Activated naive CD4-positive, alpha-beta T cell treated with anti-CD3 and anti-CD28 coated beads, Interleukin-2, amount 10 ng/mL, durations not matched to agents 7 days and 5 days (primary cell): ENCODE results near the gene FKBP1B.
A peak's percentile ranks its signal among the peaks of the same experiment; 100 is the strongest.
"Not testable (repeated sequence)": the region's sequence is repeated elsewhere in the genome, so short reads cannot be mapped to it uniquely, and the experiment has no call there.

Experiments used
- CTCF ChIA-PET: fragments of 350-600 bp; sonication (Branson Sonifier 250); formaldehyde crosslinking; loops from one replicate; lab custom pipeline; 2021; ENCODE audit warnings: antibody characterized with exemption; lab: Charles Lee
- DNase-seq: peaks from one replicate; pipeline ENCODE4 v3.0.0-alpha.2; 2020
- H3K27ac Mint-ChIP-seq: one replicate; pipeline ENCODE4 v1.8.0; 2021; ENCODE audit warnings: mild to moderate bottlenecking, moderate library complexity, mixed read lengths
- H3K27me3 Mint-ChIP-seq: one replicate; pipeline ENCODE4 v1.8.0; 2021; ENCODE audit warnings: mild to moderate bottlenecking, mixed read lengths
- H3K36me3 Mint-ChIP-seq: one replicate; pipeline ENCODE4 v1.8.0; 2021; ENCODE audit warnings: mixed read lengths
- H3K4me1 Mint-ChIP-seq: one replicate; pipeline ENCODE4 v1.8.0; 2021; ENCODE audit warnings: mixed read lengths
- H3K4me3 Mint-ChIP-seq: one replicate; pipeline ENCODE4 v1.8.0; 2021; ENCODE audit warnings: mild to moderate bottlenecking, moderate library complexity, mixed read lengths
- H3K9me3 Mint-ChIP-seq: one replicate; pipeline ENCODE4 v1.8.0; 2021; ENCODE audit warnings: mixed read lengths

FKBP1B gene

GRCh38 chr2:24043133-24043532, 6.4 kb upstream of the FKBP1B start:
- CTCF ChIA-PET, H3K9me3 Mint-ChIP-seq, H3K27ac Mint-ChIP-seq, DNase-seq, H3K4me3 Mint-ChIP-seq: not testable (repeated sequence)
- peaks cover 29% of the 10 kb centered on the region for H3K4me1 Mint-ChIP-seq
- peaks cover 11% of the 10 kb centered on the region for H3K27me3 Mint-ChIP-seq
- peaks cover 14% of the 10 kb centered on the region for H3K36me3 Mint-ChIP-seq

GRCh38 chr2:24045511-24046508, 3.7 kb upstream of the FKBP1B start:
- H3K27me3 Mint-ChIP-seq, result peaks cover 11% of the 10 kb centered on the region
- H3K4me3 Mint-ChIP-seq, result peak overlapping the region; percentile 96
- H3K4me1 Mint-ChIP-seq, result peaks cover 36% of the 10 kb centered on the region
- H3K36me3 Mint-ChIP-seq, result peaks cover 2% of the 10 kb centered on the region
- H3K9me3 Mint-ChIP-seq, result no peaks in the 10 kb centered on the region
- no peak overlapping the region for H3K27ac Mint-ChIP-seq
- no peak for DNase-seq
- CTCF ChIA-PET, result no interaction called here

GRCh38 chr2:24046599-24046929, 3.0 kb upstream of the FKBP1B start:
- Mint-ChIP-seq H3K36me3 (peaks cover 2% of the 10 kb centered on the region), H3K9me3 (no peaks in the 10 kb centered on the region), H3K4me3 (peak overlapping the region; percentile 96), H3K27ac (no peak overlapping the region), H3K27me3 (peaks cover 11% of the 10 kb centered on the region), H3K4me1 (peaks cover 36% of the 10 kb centered on the region)
- CTCF ChIA-PET, result no interaction called here
- DNase-seq, result no peak

- CTCF ChIA-PET, result interaction anchor here (0.7 to 1.2 kb wide), 3 partner anchors 19 to 222 kb away, joined by 3 to 4 read pairs (median 4); partner anchors contain the start of gene TP53I3
- peak within 1 kb of the TSS; percentile 96 for H3K4me3 Mint-ChIP-seq
- H3K27me3 Mint-ChIP-seq, result peaks cover 11% of the 10 kb centered on the region
- DNase-seq, result peak; percentile 97
- H3K9me3 Mint-ChIP-seq, result no peaks in the 10 kb centered on the region
- H3K27ac Mint-ChIP-seq, result peak within 1 kb of the TSS; percentile 85
- peaks cover 2% of the 10 kb centered on the region for H3K36me3 Mint-ChIP-seq
- H3K4me1 Mint-ChIP-seq, result peaks cover 36% of the 10 kb centered on the region
These were observed 2.4 kb upstream of the FKBP1B start, which contains the start of gene WDCP for GRCh38 chr2:24046930-24047702. TSS of gene WDCP (minus strand) at chr2:24047391. CDS start at chr2:24039494, 7,897 bp downstream.

GRCh38 chr2:24047703-24048033, 1.9 kb upstream of the FKBP1B start:
- Mint-ChIP-seq H3K4me3 (peak overlapping the region; percentile 96), H3K9me3 (no peaks in the 10 kb centered on the region), H3K27ac (peak overlapping the region; percentile 85), H3K27me3 (peaks cover 11% of the 10 kb centered on the region), H3K36me3 (peaks cover 2% of the 10 kb centered on the region), H3K4me1 (peaks cover 36% of the 10 kb centered on the region)
- CTCF ChIA-PET, result interaction anchor here (0.7 to 1.2 kb wide), 4 partner anchors 19 to 223 kb away, joined by 3 to 4 read pairs (median 4); partner anchors contain the start of gene TP53I3
- DNase-seq, result no peak

GRCh38 chr2:24048769-24049484, 614 bp upstream of the FKBP1B start:
- H3K4me1 Mint-ChIP-seq, result peaks cover 35% of the 10 kb centered on the region
- CTCF ChIA-PET, result interaction anchor here (0.9 kb wide), 1 partner anchor 224 kb away, joined by 3 read pairs; no protein-coding TSS in a partner anchor
- no peak overlapping the region for H3K4me3 Mint-ChIP-seq
- H3K9me3 Mint-ChIP-seq, result no peaks in the 10 kb centered on the region
- H3K27me3 Mint-ChIP-seq, result peaks cover 11% of the 10 kb centered on the region
- H3K36me3 Mint-ChIP-seq, result peaks cover 2% of the 10 kb centered on the region
- H3K27ac Mint-ChIP-seq, result no peak overlapping the region
- no peak for DNase-seq

GRCh38 chr2:24050041-24050979, 769 bp downstream of the FKBP1B start:
- H3K36me3 Mint-ChIP-seq, result peaks cover 2% of the 10 kb centered on the region
- H3K27me3 Mint-ChIP-seq, result peaks cover 11% of the 10 kb centered on the region
- CTCF ChIA-PET, result interaction anchor here (1.2 to 1.4 kb wide), 2 partner anchors 34 to 230 kb away, joined by 3 to 5 read pairs; partner anchors contain the start of gene TP53I3
- no peaks in the 10 kb centered on the region for H3K9me3 Mint-ChIP-seq
- peak; percentile 48 for DNase-seq
- peaks cover 30% of the 10 kb centered on the region for H3K4me1 Mint-ChIP-seq
- H3K27ac Mint-ChIP-seq, result no peak overlapping the region
- no peak overlapping the region for H3K4me3 Mint-ChIP-seq

GRCh38 chr2:24051833-24052232, 2.3 kb downstream of the FKBP1B start:
- no peak for DNase-seq
- H3K36me3 Mint-ChIP-seq, result peaks cover 2% of the 10 kb centered on the region
- H3K4me3 Mint-ChIP-seq, result no peak overlapping the region
- peaks cover 18% of the 10 kb centered on the region for H3K4me1 Mint-ChIP-seq
- CTCF ChIA-PET, result interaction anchor here (0.9 to 1.4 kb wide), 3 partner anchors 9 to 32 kb away, joined by 3 to 5 read pairs (median 3); partner anchors contain the start of gene TP53I3
- H3K27me3 Mint-ChIP-seq, result peaks cover 11% of the 10 kb centered on the region
- H3K9me3 Mint-ChIP-seq, result no peaks in the 10 kb centered on the region
- no peak overlapping the region for H3K27ac Mint-ChIP-seq

- no peak for DNase-seq
- Mint-ChIP-seq H3K4me1 (peaks cover 7% of the 10 kb centered on the region), H3K27me3 (peaks cover under 1% of the 10 kb centered on the region), H3K27ac (no peak overlapping the region), H3K4me3 (no peak overlapping the region), H3K36me3 (no peaks in the 10 kb centered on the region), H3K9me3 (no peaks in the 10 kb centered on the region)
- CTCF ChIA-PET, result interaction anchor here (1.5 kb wide), 1 partner anchor 32 kb away, joined by 3 read pairs; the partner anchor contains the start of gene TP53I3
These were observed 3.4 kb downstream of the FKBP1B start for GRCh38 chr2:24052951-24053350.

GRCh38 chr2:24054366-24055010, 4.9 kb downstream of the FKBP1B start:
- H3K4me1 Mint-ChIP-seq, result no peaks in the 10 kb centered on the region
- H3K27ac Mint-ChIP-seq, result no peak overlapping the region
- H3K27me3 Mint-ChIP-seq, result peaks cover 5% of the 10 kb centered on the region
- no peak overlapping the region for H3K4me3 Mint-ChIP-seq
- no peaks in the 10 kb centered on the region for H3K36me3 Mint-ChIP-seq
- CTCF ChIA-PET, result no interaction called here
- no peaks in the 10 kb centered on the region for H3K9me3 Mint-ChIP-seq
- no peak for DNase-seq

- Mint-ChIP-seq H3K4me1 (no peaks in the 10 kb centered on the region), H3K27ac (no peak overlapping the region), H3K4me3 (no peak overlapping the region), H3K9me3 (no peaks in the 10 kb centered on the region), H3K27me3 (peaks cover 9% of the 10 kb centered on the region), H3K36me3 (no peaks in the 10 kb centered on the region)
- CTCF ChIA-PET, result no interaction called here
- DNase-seq, result no peak
These were observed 6.2 kb downstream of the FKBP1B start for GRCh38 chr2:24055750-24056149.

- H3K4me3 Mint-ChIP-seq, result no peak overlapping the region
- DNase-seq, result no peak
- H3K9me3 Mint-ChIP-seq, result no peaks in the 10 kb centered on the region
- no peak overlapping the region for H3K27ac Mint-ChIP-seq
- H3K4me1 Mint-ChIP-seq, result no peaks in the 10 kb centered on the region
- H3K27me3 Mint-ChIP-seq, result peaks cover 9% of the 10 kb centered on the region
- CTCF ChIA-PET, result interaction anchor here (1.4 to 3.7 kb wide), 2 partner anchors 132 to 235 kb away, joined by 4 to 15 read pairs; partner anchors contain the start of gene ATAD2B
- H3K36me3 Mint-ChIP-seq, result no peaks in the 10 kb centered on the region
These were observed 9.2 kb downstream of the FKBP1B start for GRCh38 chr2:24058564-24059271.
